Subcutaneous abdominal adipose tissue (tissue), 5 donors: Measurements from ENCODE around the gene VKORC1L1.
A peak's percentile ranks its signal among the peaks of the same experiment; 100 is the strongest.
"Not testable (repeated sequence)": the region's sequence is repeated elsewhere in the genome, so short reads cannot be mapped to it uniquely, and the experiment has no call there.

ENCODE experiments used
- H3K27ac ChIP-seq: one replicate; pipeline ENCODE4 v1.7.0; 2013; ENCODE audit warnings: low read depth, mild to moderate bottlenecking, inconsistent platforms, low read length, moderate library complexity
- H3K27me3 ChIP-seq, 5 donors: one replicate each; pipeline ENCODE4 v1.7.0; 2013; ENCODE audit warnings: low read length in 5 of 5, inconsistent platforms in 1 of 5; ENCODE audit not compliant: control insufficient read depth in 5 of 5, insufficient read depth in 4 of 5
- H3K36me3 ChIP-seq, 5 donors: one replicate each; pipeline ENCODE4 v1.7.0; 2013; ENCODE audit warnings: low read length in 5 of 5; ENCODE audit not compliant: control insufficient read depth in 5 of 5, insufficient read depth in 5 of 5
- H3K4me1 ChIP-seq, 5 donors: one replicate each; pipeline ENCODE4 v1.7.0; 2013; ENCODE audit warnings: low read length in 5 of 5, mild to moderate bottlenecking in 3 of 5, moderate library complexity in 1 of 5; ENCODE audit not compliant: control insufficient read depth in 5 of 5, insufficient read depth in 5 of 5
- H3K4me3 ChIP-seq, 5 donors: one replicate each; pipeline ENCODE4 v1.7.0; 2013; ENCODE audit warnings: low read length in 5 of 5, low read depth in 1 of 5
- H3K9ac ChIP-seq, 5 donors: one replicate each; pipeline ENCODE4 v1.7.0; 2013; ENCODE audit warnings: low read length in 5 of 5, mild to moderate bottlenecking in 4 of 5, moderate library complexity in 3 of 5
- H3K9me3 ChIP-seq, 5 donors: one replicate each; pipeline ENCODE4 v1.7.0; 2013; ENCODE audit warnings: low read length in 5 of 5; ENCODE audit not compliant: control insufficient read depth in 5 of 5
- donor health status: healthy.
- donor health status: healthy.
- donor health status: healthy.
- donor health status: healthy.
- donor health status: healthy.

The VKORC1L1 gene

DNA sequence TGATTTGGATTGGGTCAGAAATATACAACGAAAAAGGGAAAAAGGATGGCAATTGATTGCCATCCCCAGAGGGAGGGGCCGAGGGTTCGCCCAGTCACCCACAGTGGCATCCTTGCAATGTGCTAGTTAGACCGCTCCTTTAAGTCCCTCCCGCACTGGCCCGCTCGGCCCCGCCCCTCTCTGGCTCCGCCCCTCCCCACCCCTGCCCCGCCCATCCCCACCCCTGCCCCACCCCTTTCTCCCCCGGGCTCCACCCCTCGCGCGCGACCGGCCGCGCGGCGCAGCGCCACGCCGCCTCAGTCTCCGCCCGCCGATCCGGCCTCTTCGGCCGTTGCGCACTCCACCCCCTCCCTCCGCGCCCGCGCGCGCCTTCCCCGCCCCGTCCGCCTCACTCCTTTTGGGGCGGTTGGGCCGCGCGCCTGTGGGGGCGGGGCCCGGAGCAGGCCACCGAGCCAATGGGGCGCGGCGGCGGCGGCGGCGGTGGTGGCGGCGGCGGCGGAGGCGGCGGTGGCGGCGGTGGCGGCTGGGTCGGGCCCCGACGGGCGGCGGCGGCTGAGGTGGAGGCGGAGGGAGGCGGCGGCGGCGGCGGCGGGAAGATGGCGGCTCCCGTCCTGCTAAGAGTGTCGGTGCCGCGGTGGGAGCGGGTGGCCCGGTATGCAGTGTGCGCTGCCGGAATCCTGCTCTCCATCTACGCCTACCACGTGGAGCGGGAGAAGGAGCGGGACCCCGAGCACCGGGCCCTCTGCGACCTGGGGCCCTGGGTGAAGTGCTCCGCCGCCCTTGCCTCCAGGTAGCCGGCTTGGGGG, at the start of gene VKORC1L1:
Gene VKORC1L1 (plus strand): TSS at position 299 of the 806 bp plus-strand sequence. CDS start 298 bp downstream, at position 597.
- Histone ChIP-seq H3K36me3 (no peaks in the 10 kb centered on the region), H3K27me3 (no peaks in the 10 kb centered on the region), H3K9ac (peak within 1 kb of the TSS in 4 of 5 donors; percentile 62 to 86 (median 72)), H3K4me3 (peak within 1 kb of the TSS; percentile 70 to 84 (median 78)), H3K4me1 (peaks cover 0 to 16% (median 12%) of the 10 kb centered on the region in 5 donors), H3K27ac (peak within 1 kb of the TSS; percentile 62), H3K9me3 (no peaks in the 10 kb centered on the region)

DNA sequence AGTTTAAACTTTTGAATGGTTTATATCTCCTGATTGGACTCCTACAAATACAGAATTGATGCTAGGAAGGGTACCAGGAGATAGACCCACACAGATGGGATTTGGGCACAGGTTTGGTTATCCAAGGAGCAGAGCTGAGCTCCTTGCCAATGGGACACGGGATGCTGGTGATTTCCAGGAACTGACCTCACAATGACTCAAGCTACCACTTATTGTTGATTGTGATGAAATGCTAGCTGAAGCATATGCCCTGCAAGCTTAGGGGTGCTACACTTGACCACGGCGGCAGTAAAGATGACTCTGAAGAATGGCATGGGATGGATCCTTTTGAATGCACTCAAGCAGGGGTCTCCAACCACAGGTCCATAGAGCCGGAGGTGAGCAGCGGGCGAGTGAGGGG, 45.5 kb upstream of the VKORC1L1 start:
- no peak overlapping the region for H3K9ac ChIP-seq
- no peaks in the 10 kb centered on the region for H3K27me3 ChIP-seq
- H3K9me3 ChIP-seq = no peaks in the 10 kb centered on the region
- no peak overlapping the region for H3K27ac ChIP-seq
- no peaks in the 10 kb centered on the region for H3K4me1 ChIP-seq
- peaks cover 0 to 5% (median 0%) of the 10 kb centered on the region in 5 donors for H3K36me3 ChIP-seq
- no peak overlapping the region for H3K4me3 ChIP-seq

DNA sequence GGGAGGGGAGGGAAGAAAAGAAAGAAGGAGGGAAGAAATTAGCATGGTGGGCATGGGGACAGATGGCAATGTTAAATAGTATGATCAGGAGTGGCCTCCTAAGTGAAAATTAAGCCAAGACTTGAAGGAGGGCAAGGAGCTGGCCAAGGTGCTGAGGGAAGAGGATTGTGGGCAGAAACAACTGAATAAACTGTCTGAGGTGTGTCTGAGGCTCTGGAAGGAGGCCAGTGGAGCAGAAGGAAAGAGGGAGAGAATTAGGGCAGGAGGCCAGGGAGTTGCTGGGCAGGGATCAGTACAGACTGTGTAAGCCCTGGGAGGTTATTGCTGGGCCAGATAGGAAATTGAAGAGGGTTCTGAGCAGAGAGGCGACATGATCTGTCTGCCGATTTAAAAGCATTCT, 40.6 kb upstream of the VKORC1L1 start:
- no peak overlapping the region for H3K4me3 ChIP-seq
- H3K27ac ChIP-seq = no peak overlapping the region
- H3K36me3 ChIP-seq = no peaks in the 10 kb centered on the region
- H3K4me1 ChIP-seq = no peaks in the 10 kb centered on the region
- no peaks in the 10 kb centered on the region for H3K9me3 ChIP-seq
- H3K9ac ChIP-seq = no peak overlapping the region
- H3K27me3 ChIP-seq = no peaks in the 10 kb centered on the region

DNA sequence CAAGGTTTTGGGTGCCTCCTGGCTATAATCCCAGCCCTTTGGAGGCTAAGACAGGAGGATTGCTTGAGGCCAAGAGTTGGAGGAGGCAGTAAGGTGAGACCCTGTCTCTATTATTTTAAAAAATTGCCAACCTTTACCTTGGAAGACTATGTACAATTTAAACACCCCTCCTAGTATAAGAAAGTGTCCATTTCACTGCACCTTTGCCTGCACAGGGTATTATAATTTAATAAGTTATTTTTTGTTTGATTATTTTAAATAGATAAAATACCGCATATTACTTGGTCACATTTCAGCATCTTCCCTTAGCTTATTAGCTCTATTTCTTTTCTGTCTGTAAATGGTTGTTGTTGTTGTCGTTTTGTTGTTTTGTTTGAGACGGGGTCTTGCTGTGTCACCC, 36.2 kb upstream of the VKORC1L1 start:
- H3K4me1 ChIP-seq, H3K4me3 ChIP-seq, H3K9ac ChIP-seq, H3K27ac ChIP-seq, H3K9me3 ChIP-seq, H3K27me3 ChIP-seq, H3K36me3 ChIP-seq: not testable (repeated sequence)

DNA sequence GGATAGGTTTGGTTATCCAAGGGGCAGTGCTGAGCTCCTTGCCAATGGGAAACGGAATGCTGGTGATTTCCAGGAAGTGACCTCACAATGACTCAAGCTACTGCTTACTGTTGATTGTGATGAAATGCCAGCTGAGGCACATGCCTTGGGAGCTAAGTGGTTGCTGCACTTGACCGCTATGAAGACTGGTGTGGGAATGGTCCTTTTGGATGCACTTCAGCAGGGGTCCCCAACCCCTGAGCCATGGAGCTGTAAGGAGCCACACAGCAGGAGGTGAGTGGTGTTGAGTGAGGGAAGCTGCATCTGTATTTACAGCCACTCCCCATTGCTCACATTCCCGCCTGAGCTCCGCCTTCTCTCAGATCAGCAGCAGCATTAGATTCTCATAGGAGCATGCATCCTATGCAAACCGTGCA, 35.3 kb upstream of the VKORC1L1 start:
- not testable (repeated sequence) for H3K36me3 ChIP-seq, H3K9me3 ChIP-seq, H3K4me1 ChIP-seq, H3K27me3 ChIP-seq, H3K4me3 ChIP-seq, H3K9ac ChIP-seq, H3K27ac ChIP-seq

DNA sequence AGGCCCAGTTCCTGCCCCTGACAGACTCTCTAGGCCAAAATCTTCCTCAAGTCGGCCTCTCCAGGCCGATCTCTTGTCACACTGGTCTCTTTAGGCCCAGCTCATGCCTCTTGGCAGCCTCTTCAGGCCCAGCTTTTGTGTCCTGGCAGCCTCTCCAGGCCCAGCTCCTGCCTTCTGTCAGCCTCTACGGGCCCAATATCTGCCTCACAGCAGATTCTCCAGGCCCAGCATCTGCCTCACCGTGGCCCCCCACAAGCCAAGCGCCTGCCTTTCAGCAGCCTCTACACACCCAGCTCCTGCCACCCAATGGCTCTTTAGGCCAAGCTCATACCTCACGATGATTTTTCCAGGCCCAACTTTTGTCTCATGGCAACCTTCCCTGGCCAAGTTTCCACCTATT, 33.0 kb upstream of the VKORC1L1 start:
- H3K9me3 ChIP-seq = no peaks in the 10 kb centered on the region
- no peak overlapping the region for H3K4me3 ChIP-seq
- peaks cover 0 to 3% (median 0%) of the 10 kb centered on the region in 5 donors for H3K36me3 ChIP-seq
- H3K4me1 ChIP-seq = no peaks in the 10 kb centered on the region
- H3K27ac ChIP-seq = no peak overlapping the region
- no peaks in the 10 kb centered on the region for H3K27me3 ChIP-seq
- H3K9ac ChIP-seq = no peak overlapping the region

DNA sequence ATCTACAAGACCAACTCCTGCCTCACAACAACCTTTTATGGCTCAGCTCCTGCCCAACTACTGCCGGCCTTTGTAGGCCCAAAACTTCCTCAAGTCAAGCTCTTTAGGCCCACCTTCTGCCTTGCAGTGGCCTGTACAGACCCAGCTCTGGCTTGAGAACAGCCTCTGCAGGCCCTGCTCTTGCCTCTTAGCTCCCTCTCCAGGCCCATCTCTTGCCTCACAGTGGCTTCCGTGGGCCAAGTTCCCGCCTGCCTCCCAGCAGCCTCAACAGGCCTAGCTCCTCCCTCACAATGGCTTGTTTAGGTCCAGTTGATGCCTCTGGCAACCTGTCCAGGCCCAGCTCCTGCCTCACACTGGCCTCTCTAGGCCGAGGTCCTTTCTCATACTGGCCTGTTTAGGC, 32.4 kb upstream of the VKORC1L1 start:
- H3K27ac ChIP-seq = no peak overlapping the region
- H3K9ac ChIP-seq = no peak overlapping the region
- H3K4me3 ChIP-seq = no peak overlapping the region
- H3K36me3 ChIP-seq = peaks cover 0 to 3% (median 0%) of the 10 kb centered on the region in 5 donors
- H3K27me3 ChIP-seq = no peaks in the 10 kb centered on the region
- no peaks in the 10 kb centered on the region for H3K4me1 ChIP-seq
- no peaks in the 10 kb centered on the region for H3K9me3 ChIP-seq

DNA sequence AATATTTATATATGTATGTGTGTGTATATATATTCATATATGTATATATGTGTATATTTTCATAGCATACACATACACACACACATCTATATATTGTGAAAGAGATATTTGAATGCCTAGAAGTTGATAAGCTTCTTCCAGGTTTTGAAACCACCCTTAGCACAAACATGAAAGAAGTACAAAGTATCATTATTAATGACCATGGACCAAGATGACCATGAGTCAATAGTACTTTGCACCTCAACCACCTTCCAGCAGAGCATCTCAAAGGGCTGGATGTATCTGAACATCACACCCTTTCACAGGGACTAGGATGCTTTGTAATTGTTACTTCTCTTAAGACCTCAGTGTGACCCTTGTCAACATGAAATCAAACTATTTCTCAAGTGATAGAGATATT, 29.3 kb upstream of the VKORC1L1 start:
- not testable (repeated sequence) for H3K27ac ChIP-seq, H3K4me1 ChIP-seq, H3K9me3 ChIP-seq, H3K9ac ChIP-seq, H3K36me3 ChIP-seq, H3K27me3 ChIP-seq, H3K4me3 ChIP-seq

DNA sequence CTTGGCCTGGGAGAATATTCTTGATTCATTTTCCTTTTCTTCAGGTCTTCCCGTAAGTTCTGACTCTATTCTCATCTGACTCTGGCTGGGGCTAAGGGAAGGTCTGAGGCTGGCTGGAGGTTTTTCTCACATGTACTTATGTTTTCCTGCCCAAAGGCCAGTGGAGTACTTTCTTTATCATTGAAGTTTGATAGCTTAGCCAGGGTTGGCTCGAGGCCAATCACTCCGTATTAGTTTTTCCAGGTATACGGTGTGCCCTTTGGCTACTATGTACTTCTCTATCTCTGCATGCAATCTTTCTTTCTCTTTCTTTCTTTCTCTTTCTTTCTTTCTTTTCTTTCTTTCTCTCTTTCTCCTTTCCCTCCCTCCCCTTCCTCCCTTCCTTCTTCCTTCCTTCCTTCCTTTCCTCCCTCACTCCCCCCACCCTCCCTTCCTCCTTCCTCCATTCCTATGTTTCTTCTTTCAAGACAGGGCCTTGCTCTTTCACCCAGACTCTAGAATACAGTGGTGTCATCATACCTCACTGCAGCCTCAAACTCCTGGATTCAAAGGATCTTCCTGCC, 26.8 kb upstream of the VKORC1L1 start:
- Histone ChIP-seq H3K27ac (no peak overlapping the region), H3K4me1 (peaks cover 0 to 9% (median 0%) of the 10 kb centered on the region in 5 donors), H3K9ac (no peak overlapping the region), H3K36me3 (no peaks in the 10 kb centered on the region), H3K27me3 (no peaks in the 10 kb centered on the region), H3K9me3 (no peaks in the 10 kb centered on the region), H3K4me3 (no peak overlapping the region)

DNA sequence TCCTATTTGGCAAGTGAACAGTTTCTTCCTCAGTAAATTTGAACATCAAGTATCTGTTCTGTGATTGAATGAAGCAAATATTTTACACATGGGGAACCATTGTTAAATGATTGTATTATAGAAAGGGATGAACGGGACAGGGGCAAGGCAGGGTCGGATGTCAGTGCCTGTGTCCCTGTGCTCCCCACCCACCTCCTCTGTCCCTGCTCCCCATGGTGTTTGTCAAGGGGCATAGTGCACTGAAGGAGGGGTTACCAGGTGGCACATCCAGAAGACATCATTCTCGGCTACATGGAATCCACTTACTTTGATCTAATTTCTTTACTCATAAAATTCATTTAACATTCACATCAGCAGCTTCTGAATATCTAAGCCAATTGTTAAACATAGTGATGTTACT, 19.4 kb upstream of the VKORC1L1 start:
- Histone ChIP-seq H3K4me1 (peaks cover 0 to 13% (median 4%) of the 10 kb centered on the region in 5 donors), H3K27ac (peak overlapping the region; percentile 23)
- H3K27me3 ChIP-seq, H3K4me3 ChIP-seq, H3K9me3 ChIP-seq, H3K9ac ChIP-seq, H3K36me3 ChIP-seq: not testable (repeated sequence)
